Suprapubic skin (tissue), 3 donors: ENCODE data around the gene CGRRF1.

ENCODE experiments used
- POLR2A ChIP-seq, 2 donors: fragments of 450-650 bp; IDR thresholded peaks; one replicate each; pipeline ENCODE4 v1.6.1; 2017; ENCODE audit warnings: antibody characterized with exemption in 2 of 2, mild to moderate bottlenecking in 2 of 2, moderate library complexity in 2 of 2
- TF ChIP-seq, protein P1 (sequence below), 2 donors: fragments of 200-600 bp in 1 of 2; fragments of 450-650 bp in 1 of 2; sonication (generic) in 1 of 2; IDR thresholded peaks; one replicate each; pipeline ENCODE4 v1.5.1; 2016 to 2019; ENCODE audit warnings: antibody characterized with exemption in 2 of 2, mild to moderate bottlenecking in 1 of 2, moderate library complexity in 1 of 2

DNA sequence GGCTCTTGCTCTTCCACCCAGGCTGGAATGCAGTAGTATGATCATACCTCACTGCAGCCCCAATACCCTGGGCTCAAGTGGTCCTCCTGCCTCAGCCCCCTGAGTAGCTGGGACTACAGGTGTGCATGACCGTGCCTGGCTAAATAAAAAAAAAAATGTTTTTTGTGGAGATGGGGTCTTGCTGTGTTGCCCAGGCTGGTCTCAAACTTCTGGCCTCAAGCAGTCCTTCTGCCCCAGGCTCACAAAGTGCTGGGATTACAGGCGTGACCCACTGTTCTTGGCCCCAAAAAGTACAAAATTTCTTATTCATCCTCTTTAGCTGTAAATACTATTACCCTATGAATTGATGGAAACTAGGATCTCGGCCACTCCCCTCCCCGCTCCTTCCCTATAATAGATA lies 14.7 kb downstream of the CGRRF1 start:
- TF ChIP-seq, protein P1, sequence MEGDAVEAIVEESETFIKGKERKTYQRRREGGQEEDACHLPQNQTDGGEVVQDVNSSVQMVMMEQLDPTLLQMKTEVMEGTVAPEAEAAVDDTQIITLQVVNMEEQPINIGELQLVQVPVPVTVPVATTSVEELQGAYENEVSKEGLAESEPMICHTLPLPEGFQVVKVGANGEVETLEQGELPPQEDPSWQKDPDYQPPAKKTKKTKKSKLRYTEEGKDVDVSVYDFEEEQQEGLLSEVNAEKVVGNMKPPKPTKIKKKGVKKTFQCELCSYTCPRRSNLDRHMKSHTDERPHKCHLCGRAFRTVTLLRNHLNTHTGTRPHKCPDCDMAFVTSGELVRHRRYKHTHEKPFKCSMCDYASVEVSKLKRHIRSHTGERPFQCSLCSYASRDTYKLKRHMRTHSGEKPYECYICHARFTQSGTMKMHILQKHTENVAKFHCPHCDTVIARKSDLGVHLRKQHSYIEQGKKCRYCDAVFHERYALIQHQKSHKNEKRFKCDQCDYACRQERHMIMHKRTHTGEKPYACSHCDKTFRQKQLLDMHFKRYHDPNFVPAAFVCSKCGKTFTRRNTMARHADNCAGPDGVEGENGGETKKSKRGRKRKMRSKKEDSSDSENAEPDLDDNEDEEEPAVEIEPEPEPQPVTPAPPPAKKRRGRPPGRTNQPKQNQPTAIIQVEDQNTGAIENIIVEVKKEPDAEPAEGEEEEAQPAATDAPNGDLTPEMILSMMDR (IDR thresholded peaks at IDR 0.05), result no peak
- no peak for TF ChIP-seq POLR2A (IDR thresholded peaks at IDR 0.05)
